Suprapubic skin (tissue), 3 donors: ENCODE measurements around the gene NRG3.

ENCODE experiments used
- EP300 ChIP-seq: sonication (generic); formaldehyde crosslinking; IDR thresholded peaks from one replicate; pipeline ENCODE4 v1.6.1; 2017; ENCODE audit warnings: antibody characterized with exemption
- POLR2A ChIP-seq, 2 donors: fragments of 450-650 bp; IDR thresholded peaks; one replicate each; pipeline ENCODE4 v1.6.1; 2017; ENCODE audit warnings: antibody characterized with exemption in 2 of 2, mild to moderate bottlenecking in 2 of 2, moderate library complexity in 2 of 2
- TF ChIP-seq, protein P1 (sequence below), 2 donors: fragments of 200-600 bp in 1 of 2; fragments of 450-650 bp in 1 of 2; sonication (generic) in 1 of 2; IDR thresholded peaks; one replicate each; pipeline ENCODE4 v1.5.1; 2016 to 2019; ENCODE audit warnings: antibody characterized with exemption in 2 of 2, mild to moderate bottlenecking in 1 of 2, moderate library complexity in 1 of 2

DNA sequence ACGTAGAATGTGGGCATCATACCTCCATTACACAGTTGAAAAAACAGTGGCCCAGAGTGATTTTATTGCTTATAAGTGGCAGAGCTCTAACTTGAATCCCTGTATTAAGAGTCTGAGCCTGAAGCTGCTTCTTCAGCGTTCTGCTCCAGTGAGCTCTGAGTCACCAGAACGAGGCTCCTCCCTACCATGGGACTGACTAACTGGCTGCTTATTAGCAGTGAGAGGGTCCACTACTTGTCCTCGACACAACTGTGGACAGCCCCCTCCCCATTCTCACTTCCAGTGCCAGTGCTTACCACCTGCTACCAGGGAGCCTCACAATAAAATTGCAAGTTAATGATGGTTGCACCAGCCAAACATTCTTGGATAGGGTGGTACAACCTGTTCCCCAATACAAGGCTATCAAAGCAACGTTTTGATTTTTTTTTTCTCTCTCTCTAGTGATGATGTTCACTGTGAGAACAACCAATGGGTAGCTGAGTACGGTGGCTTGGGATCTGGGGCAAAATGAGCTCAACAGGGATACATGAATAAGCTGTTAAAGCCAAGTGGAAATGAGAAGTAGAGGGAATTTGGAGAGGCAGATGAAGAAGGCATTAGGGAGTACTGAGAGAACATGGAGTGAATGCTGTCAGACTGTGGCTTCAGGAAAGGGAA is 2.7 kb upstream of the NRG3 start:
- TF ChIP-seq, protein P1, sequence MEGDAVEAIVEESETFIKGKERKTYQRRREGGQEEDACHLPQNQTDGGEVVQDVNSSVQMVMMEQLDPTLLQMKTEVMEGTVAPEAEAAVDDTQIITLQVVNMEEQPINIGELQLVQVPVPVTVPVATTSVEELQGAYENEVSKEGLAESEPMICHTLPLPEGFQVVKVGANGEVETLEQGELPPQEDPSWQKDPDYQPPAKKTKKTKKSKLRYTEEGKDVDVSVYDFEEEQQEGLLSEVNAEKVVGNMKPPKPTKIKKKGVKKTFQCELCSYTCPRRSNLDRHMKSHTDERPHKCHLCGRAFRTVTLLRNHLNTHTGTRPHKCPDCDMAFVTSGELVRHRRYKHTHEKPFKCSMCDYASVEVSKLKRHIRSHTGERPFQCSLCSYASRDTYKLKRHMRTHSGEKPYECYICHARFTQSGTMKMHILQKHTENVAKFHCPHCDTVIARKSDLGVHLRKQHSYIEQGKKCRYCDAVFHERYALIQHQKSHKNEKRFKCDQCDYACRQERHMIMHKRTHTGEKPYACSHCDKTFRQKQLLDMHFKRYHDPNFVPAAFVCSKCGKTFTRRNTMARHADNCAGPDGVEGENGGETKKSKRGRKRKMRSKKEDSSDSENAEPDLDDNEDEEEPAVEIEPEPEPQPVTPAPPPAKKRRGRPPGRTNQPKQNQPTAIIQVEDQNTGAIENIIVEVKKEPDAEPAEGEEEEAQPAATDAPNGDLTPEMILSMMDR (IDR thresholded peaks at IDR 0.05): no peak
- TF ChIP-seq EP300 (no peak), POLR2A (IDR thresholded peaks at IDR 0.05) (no peak)
